ENCODE data around the gene KCTD11.

DNA sequence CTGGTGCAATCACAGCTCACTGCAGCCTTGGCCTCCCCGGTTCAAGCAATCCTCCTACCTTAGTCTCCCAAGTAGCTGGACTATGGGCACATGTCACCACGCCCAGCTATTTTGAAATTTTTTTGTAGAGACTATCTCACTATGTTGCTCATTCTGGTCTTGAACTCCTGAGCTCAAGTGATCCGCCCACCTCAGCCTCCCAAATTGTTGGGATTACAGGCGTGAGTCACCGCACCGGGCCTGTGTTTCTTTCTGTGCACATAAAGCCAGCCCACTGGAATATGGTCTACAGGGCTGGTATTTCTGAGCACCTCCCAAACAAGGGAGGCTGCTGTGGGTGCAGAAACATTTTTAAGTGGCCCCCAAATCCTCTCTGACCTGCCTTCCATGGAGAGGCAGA lies 11.3 kb downstream of the KCTD11 start:
- TF ChIP-seq CTCF (IDR thresholded peaks at IDR 0.05) = no peak
- TF ChIP-seq POLR2A (IDR thresholded peaks at IDR 0.05) = no peak

Data from thyroid gland (tissue), 4 donors.